GM19328 (cell line): Measurements from ENCODE around the gene TBC1D2B.

Source experiments
- ATAC-seq: cut with Tn5 transposase; IDR thresholded peaks from one replicate; pipeline ENCODE4 v1.9.1; 2021; ENCODE audit warnings: mild to moderate bottlenecking, moderate library complexity; ENCODE audit not compliant: unreplicated experiment

The TBC1D2B gene

DNA sequence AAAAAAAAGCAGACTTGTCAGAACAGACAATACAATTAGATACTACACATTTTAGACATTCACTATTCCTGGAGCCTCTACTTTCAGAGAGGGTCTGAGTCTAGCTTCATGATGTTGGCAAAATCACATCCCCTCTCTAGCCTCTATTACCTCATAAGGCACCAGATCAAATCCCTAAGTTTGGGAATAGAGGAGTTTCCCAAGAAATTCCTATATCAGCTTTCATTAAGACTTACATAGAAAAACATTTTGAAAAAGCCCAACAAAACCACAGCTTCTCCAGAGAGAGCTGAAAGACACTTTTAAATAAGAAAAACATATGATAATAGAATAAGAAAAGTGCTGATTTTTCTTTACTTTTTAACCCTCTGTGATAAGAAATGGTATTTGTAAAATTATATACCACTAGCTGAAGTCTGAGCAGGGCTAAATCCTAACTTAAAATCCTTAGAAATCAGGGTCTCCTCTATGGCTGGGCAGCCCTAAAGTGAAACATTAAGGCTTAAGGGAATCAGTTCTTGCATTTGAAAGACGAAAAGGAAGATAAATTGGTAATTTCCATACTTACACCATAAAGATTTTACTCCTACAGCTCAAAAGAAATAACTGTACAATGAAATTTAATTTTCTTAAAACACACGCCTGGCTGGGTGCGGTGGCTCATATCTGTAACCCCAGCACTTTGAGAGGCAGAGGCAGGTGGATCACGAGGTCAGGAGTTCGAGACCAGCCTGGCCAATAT is 4.3 kb downstream of the TBC1D2B start:
- ATAC-seq: no peak

DNA sequence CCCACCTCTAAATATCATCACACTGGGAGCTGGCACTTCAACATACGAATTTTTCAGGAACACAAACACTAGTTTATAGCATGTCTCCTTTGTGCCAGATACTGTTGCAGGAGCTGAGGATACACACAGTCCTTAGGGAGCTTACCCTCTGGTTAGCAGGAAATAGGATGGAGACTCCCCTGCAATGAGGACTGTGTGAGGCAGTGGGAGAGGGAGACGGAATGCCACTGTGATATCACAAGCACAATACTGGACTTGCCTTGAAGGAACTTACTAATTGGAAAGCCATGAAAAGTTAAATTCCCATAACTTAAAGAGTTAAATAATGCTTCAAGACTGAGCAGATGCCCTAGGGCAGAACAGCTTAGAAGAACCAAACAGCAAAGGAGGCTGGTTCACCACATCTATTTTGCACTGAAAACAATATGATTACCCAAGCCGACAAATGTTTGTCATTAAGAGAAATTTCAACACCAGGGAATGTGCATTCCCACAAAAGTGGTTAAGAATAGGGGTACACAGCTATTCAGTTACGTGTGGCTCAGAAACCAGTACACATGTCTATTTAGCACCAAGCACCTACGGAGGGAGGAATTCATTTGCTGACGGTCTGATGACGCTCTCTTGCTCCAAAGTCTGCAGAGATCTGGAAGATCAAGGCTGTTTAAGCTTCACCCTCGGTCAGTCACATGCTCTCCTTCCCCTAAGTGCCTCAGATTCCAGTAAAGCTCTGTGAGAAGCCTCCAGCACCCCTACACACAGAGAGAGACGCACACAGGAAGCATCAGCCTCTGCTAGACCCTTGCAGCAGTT is 5.2 kb downstream of the TBC1D2B start:
- no peak for ATAC-seq

DNA sequence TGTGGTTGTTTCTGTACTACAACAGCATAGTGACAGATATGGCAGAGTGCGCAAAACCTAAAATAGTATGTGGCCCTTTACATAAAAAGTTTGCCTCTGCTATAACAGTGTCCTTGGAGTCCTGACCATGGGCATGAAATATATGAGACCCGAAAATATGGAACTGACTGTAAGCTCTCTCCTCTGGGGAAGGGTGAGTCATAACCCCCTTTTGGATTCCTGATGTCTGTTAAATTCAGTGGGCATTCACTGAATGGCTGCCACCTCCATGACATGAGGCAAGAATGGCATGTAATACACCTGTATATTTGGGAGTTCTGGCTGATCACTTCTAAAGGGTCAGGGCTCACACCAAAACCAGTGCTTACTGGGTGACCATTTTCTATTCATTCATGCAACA is 6.1 kb downstream of the TBC1D2B start:
- no peak for ATAC-seq

DNA sequence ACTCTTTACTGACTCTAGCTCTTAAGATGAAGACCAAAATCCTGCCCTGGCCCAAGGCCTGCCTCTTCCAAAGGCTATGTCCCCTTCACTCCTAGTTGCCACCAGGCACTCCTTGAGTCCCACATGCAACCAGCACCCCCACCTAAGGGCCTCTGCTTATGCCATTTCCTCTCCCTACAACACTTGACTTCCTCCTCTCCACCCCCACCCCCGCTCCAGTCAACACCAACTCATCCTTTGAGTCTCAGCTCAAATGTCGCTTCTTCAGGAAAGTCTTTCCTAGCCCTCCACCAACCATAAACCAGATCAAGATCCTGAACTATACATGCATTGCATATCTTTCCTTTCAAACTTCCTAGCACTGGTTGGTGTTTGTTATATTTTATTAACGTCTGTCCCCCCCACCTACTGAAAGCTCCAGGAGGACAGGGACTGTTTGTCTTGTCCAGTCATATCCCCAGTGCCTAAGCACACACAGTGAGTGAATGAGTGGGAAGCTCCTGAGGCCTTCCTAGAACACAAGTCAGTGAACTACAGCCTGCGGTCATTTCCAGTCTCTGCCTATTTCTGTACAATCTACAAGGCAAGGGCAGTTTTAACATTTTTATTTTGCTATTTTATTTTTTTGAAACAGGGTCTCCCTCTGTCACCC is 7.3 kb downstream of the TBC1D2B start:
- no peak for ATAC-seq

DNA sequence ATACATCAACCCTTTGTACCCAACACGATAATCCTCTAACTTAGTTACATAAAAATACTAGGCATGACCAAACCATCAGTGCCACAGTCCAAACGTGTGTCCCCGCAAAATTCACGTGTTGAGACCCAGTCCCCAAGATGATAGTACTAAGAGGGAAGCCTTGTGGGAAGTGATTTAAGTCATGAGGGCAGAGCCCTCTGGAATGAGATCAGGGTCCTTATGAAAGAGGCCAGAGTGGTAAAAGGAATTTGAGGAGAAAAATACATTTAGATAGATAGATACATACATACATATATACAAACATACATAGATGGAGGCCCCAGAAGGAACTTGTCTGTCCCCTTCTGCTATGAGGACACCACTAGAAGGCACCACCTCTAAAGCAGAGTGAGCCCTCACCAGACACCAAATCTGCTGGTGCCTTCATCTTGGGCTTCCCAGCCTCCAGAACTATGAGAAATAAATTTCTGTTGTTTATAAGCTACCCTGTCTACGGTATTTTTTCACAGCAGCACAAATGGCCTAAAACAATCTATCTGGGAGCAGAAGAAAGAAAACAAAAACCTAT is 8.0 kb downstream of the TBC1D2B start:
- ATAC-seq: no peak

DNA sequence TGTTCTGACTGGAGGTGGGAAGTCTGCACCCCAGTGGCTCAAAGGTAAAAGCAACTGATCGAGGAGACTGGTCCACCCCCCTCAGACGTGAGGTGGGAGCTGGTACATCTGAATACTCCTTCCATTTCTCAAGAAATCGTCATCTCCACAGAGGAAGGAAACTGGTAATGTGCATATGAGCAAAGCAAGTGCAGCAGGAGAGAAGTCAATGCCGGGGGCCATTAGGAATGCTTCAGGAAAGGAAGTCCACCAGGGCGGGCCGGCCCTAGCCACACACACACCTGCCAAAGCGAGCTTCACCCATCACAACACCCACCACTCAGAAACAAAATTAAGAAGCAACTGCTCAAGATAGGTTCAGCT is 8.5 kb downstream of the TBC1D2B start:
- ATAC-seq: no peak

DNA sequence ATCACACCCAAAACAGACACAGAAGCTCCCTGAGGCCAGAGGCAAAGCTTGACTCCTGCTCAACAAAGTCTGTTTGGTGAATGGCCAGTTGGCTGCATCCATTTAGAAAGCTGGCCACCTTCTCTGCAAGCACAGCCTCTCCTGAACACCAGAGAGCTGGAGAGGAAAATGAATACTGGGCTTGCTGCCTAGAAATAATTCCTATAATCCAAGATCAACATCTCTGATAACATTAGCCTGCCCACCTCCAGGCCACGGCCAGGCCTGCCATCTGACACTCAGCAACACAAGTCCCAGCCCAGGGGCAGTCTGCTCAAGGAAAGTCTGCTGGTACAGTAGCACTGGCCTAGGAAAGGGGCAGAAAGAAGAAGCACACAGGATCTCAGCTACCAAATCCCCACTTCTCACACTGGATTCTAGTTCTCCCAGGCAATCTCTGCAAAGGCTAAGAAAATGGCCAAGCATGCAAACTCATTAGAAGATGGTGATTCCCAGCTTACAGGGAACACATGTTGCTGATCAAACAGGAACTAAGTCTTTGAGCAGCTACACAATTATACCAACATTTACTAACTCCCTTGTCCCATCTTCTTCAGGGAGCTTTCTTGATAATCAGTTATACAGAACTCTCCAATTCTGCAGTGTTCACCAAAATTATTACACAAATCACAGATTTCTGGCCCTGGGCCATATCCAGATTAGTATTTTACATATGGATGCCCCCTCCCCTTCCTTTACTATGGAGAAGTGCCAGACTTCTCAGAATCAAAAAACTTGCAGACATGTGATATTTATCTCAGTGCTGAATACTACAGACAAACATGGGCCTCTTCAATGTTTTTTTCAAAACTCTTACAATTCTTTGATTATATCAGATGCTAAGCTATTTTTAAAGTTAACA is 9.9 kb downstream of the TBC1D2B start:
- ATAC-seq: no peak

DNA sequence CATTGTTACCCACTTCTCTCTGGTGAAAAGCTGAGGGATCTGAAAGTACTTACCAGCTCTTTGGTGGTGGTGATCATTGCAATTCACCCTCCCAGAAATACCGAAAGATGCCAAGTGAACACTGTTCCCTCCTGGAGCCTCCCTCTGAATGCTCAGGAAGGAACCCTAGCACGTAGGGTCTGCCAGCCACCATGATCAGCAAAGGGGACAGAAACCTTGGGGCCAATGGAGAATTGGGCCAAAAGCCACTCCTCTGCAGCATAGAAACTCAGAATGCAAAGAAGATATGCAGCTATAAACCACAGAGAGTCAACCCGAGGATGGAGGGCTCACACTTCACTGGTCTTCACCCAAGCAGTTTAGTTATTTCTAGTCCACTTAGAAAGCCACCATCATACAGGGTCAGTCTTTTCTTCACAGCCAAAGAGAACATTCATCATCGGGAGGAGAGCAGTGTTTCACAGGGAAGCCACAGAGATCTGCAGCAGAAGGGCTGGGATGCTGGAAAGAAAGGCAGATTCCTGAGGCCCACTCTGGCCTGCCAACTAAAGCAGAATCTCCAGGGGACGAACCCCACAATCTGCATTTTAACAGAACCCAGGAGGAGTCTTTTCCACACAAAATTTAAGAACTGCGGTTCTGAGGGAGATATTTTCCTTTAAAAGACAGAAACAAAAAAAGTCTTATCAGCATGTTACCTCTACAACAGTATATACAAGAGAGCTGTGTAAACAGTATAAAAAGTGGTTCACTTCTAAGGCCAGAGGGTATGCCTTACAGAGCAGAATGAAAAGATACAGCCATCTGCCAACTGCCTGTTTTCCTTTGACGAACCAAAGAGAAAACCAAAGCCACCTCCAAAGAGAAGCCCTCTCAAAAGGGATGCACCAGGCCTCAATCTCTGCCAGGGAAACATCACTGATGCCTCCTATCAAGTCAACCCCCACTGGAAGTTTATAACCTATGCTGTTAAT is 11.3 kb downstream of the TBC1D2B start:
- ATAC-seq: peak; percentile 44

DNA sequence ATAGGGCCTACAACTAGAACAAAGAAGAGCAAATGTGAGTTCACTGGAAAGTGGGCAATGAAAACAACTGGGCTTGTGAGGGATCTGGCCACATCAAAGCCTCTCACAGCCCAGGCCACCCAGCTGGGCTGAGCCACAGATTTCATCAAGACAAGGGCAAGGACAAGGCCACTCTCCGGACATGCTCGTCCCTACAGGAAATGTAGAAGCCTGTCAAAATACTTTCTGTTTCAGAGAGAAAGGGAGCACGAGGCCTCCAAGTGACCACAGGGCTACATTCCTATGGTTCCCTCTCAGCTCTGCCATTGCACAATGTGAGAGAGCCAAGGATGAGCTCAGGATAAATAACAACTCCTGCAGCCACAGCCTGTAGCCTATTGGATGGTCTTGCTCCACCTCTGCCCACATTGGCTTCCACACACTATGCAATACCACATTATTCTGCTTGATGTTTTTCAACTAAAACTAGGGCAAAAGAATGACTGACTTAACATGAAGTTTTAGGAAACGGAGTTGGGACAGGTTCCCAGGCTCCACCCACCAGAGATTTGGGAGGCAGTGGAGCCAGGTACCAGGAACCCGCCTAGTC is 12.1 kb downstream of the TBC1D2B start:
- ATAC-seq: no peak

DNA sequence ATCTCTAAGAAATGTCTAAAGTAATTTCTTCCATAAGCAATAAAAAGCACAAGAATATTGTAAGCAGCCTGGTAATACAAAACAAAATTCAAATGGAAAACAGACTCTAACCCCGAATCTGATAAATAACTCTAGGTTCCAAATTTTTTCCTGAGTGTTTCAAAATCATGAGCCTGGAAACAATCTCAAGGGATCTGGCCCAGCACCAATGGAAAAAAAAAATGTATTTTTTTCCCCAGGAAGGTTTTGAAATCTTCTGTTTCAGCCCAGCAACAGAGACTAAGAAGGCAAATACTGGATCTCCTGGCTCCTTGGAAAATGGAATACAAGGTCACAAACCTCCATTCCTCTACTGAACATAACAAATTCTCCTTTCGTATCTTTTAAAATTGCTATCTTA is 13.0 kb downstream of the TBC1D2B start:
- no peak for ATAC-seq

DNA sequence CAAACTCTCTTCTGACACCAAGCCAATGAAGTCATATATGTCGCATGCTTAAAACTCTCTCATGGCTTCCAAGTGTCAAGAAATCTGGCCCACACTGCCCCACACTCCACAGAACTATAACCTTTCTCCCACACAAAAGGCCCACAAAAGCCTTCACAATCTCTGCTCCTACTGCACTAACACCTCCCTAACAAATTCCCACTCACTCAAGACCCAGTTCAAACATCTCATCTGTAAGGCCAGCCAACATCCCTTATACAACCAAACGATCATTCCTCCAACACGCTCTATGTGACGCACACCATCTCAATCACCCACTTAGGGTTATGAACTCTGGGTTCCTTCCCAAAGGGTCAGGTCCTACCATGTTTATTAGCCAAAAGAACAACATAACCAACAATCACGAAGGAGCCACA is 13.5 kb downstream of the TBC1D2B start:
- no peak for ATAC-seq

DNA sequence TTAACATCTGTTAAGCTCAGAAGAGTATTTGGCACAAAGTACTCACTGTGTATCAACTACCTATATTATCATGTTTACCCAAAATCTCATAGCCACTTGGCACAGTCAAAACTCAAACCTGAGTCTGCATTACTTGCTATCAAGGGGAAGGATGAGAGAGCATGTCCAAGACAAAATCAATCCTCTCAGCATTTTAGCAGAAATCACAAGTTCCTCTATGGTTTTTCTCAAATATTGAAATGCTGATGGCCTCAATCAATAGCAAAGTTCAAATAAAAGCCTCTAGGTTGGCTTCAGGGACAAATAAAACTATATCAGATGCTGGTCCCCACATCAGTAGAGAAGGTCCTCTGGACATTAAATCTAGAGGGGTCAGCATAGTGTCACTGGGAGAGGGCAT is 14.3 kb downstream of the TBC1D2B start:
- no peak for ATAC-seq

DNA sequence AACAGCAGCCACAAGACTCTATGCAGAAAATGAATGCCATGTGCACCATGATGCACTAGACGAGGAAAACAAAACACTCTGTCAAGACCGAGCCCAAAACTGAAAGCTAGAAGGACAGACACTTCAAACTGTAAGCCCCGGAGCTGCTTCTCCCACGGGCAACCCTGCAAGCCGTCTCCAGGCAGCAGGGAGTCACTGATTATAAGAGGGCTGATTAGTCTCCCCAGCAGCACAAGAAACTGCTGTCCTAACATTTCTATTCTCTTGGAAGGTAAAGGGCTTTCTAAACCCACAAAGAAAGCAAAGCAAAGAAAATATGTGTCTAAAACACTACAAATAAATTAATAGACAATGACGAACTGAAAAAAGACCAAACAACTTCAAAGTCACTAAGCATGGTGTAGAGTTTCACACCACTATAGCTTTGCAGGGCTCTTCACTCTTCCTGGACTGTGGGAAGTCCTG is 15.5 kb downstream of the TBC1D2B start:
- ATAC-seq: no peak

DNA sequence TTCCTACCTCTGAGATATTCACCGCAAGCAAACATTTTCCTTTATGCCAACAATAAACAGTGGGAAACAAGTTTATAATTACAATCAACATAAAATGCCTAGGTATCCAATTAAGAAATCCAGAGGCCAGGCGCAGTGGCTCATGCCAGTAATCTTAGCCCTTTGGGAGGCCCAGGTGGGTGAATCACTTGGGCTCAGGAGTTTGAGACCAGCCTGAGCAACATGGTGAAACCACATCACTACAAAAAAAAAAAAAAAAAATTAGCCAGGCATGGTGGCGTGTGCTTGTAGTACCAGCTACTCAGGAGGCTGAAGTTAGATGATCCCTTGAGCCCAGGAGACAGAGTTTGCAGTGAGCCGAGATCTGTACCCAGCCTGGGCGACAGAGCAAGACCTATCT is 17.3 kb downstream of the TBC1D2B start:
- ATAC-seq: no peak

DNA sequence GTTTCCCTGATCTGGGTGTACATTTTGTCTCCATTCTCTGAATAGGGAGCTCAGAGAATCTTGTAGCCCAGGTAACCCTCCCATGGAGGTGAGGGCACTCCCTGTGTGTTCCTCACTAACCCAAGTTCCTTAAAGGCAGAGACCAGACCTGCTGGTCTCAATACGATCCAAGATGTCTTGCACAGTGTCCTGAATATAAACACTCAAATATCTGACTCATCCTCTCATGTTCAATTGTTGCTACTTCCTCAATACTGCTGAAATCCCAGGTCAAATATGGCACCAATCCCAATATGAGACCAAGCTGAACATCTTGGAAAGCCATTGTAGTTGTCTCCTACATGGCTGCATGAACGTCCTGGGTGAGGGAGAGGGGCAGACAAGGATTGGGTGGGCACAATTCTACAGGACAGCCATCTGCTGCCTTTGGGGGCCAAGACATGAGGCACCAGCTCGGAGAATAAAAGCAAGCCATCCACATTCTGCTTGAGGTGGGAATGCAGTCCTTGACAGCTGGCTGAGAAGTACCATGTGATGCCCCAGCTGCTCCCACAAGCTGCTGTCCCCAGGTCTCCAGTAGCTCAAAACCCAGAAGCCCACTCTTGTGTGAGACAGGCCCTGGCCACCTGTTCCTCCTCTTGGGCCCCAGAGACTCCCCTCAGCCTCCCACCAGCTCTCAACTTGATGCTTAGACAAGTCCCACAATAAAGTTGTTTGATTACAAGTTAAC is 18.2 kb downstream of the TBC1D2B start:
- no peak for ATAC-seq

DNA sequence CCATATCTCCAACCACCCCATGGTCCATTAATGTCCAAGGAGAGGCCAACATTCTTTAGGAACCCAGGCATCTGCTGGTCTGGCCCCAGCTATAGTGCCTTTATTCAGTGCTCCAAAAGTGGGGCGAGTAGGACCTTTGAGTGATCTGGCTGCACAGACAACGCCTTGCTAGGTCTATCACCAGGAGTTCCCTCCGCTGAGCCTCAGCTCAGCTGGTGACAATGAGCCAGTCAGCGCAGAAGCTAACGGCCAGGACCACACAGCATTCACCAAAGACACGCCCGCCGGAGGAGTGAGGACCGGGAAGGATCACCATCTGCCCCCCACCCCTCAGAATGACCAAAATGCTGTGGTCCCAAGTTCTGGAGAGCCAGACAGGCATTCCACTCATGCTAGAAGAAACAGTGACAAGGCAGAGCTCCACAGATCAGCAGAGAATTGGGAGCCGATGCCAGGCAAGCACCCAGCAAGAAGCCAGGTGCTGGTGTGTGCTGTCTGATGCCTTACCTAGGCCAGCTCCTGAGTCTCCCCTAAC is 19.0 kb downstream of the TBC1D2B start:
- no peak for ATAC-seq

DNA sequence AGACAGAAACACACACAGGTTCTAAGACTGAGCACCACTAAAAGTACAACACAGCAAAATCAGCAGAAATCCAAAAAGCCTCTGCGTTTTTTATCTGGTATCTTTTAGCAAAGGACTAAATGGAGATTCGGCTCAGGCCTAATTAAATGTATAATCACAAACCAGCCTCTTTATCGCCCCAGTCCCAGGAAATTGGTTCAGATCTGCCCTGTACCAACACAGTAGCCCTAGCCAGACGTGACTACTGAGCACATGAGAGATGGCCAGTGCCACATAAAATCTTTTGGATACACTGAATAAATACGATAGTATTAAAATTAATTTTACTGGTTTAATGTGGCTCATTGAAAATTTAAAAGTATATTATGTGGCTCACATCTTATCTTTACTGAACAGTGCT is 19.7 kb downstream of the TBC1D2B start:
- ATAC-seq: no peak

DNA sequence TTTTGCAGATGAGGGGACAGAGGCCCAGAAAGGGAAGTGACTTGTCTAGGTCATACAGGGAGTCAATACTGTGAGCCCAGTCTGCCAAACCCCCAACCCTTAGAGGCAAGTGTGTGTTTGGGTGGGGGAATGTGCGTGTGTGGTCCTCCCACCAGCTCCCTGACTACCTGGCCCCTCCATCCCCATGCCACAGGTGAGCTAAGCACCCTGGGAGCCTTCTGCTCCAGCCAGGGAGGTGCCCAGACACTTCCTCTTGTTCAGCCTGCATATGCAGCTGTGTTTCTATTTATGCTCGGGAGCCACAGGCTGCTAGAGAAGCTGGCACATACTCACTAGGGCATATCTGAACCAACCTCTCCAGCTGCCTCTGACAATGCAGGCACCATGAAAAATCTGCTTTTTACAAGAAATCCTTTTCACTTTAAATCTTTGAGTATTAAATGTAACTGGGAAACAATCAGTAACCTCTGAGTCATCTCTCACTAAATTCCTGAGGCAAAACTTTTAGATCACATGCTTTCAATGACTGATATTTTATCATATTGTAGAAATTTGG is 20.7 kb downstream of the TBC1D2B start:
- no peak for ATAC-seq
